Measurements from ENCODE around the gene KRTAP10-1.
A peak's percentile ranks its signal among the peaks of the same experiment; 100 is the strongest.

KRTAP10-1 gene

GRCh38 chr21:44511219-44511937, 28.6 kb downstream of the KRTAP10-1 start:
- peaks cover 19% of the 10 kb centered on the region for H3K36me3 ChIP-seq (ENCODE audit: control insufficient read depth, insufficient read depth, low read length)
- no peaks in the 10 kb centered on the region for H3K27me3 ChIP-seq (ENCODE audit: control insufficient read depth, insufficient read depth, low read length)
- no peak overlapping the region for H3K27ac ChIP-seq (ENCODE audit: low read depth, low read length)
- peak overlapping the region; percentile 50; the same call in 1 of the 2 replicates for H3K4me3 ChIP-seq (ENCODE audit: low read depth, low read length)
- H3K4me1 ChIP-seq (ENCODE audit: control insufficient read depth, insufficient read depth, low read length), result peaks cover 7% of the 10 kb centered on the region
- no peak overlapping the region for H3K9ac ChIP-seq (ENCODE audit: low read length)
- H3K9me3 ChIP-seq (ENCODE audit: control insufficient read depth, insufficient read depth, low read depth, low read length), result no peaks in the 10 kb centered on the region

GRCh38 chr21:44510508-44511218, 29.3 kb downstream of the KRTAP10-1 start:
- H3K27ac ChIP-seq (ENCODE audit: low read depth, low read length), result no peak overlapping the region
- peak overlapping the region; percentile 50 for H3K4me3 ChIP-seq (ENCODE audit: low read depth, low read length)
- H3K27me3 ChIP-seq (ENCODE audit: control insufficient read depth, insufficient read depth, low read length), result no peaks in the 10 kb centered on the region
- H3K9ac ChIP-seq (ENCODE audit: low read length), result no peak overlapping the region
- H3K9me3 ChIP-seq (ENCODE audit: control insufficient read depth, insufficient read depth, low read depth, low read length), result no peaks in the 10 kb centered on the region
- H3K36me3 ChIP-seq (ENCODE audit: control insufficient read depth, insufficient read depth, low read length), result peaks cover 19% of the 10 kb centered on the region
- H3K4me1 ChIP-seq (ENCODE audit: control insufficient read depth, insufficient read depth, low read length), result peaks cover 11% of the 10 kb centered on the region

GRCh38 chr21:44510109-44510507, 29.9 kb downstream of the KRTAP10-1 start:
- Histone ChIP-seq H3K9me3 (ENCODE audit: control insufficient read depth, insufficient read depth, low read depth, low read length) (no peaks in the 10 kb centered on the region), H3K4me3 (ENCODE audit: low read depth, low read length) (peak overlapping the region; percentile 50; the same call in 1 of the 2 replicates), H3K36me3 (ENCODE audit: control insufficient read depth, insufficient read depth, low read length) (peaks cover 19% of the 10 kb centered on the region), H3K27me3 (ENCODE audit: control insufficient read depth, insufficient read depth, low read length) (no peaks in the 10 kb centered on the region), H3K27ac (ENCODE audit: low read depth, low read length) (no peak overlapping the region), H3K9ac (ENCODE audit: low read length) (no peak overlapping the region), H3K4me1 (ENCODE audit: control insufficient read depth, insufficient read depth, low read length) (peaks cover 11% of the 10 kb centered on the region)

- Histone ChIP-seq H3K36me3 (ENCODE audit: control insufficient read depth, insufficient read depth, low read length) (peaks cover 19% of the 10 kb centered on the region), H3K27me3 (ENCODE audit: control insufficient read depth, insufficient read depth, low read length) (no peaks in the 10 kb centered on the region), H3K4me1 (ENCODE audit: control insufficient read depth, insufficient read depth, low read length) (peaks cover 11% of the 10 kb centered on the region), H3K4me3 (ENCODE audit: low read depth, low read length) (no peak overlapping the region), H3K27ac (ENCODE audit: low read depth, low read length) (no peak overlapping the region), H3K9ac (ENCODE audit: low read length) (no peak overlapping the region), H3K9me3 (ENCODE audit: control insufficient read depth, insufficient read depth, low read depth, low read length) (no peaks in the 10 kb centered on the region)
These were observed 30.5 kb downstream of the KRTAP10-1 start for GRCh38 chr21:44509539-44509938.

- Histone ChIP-seq H3K9me3 (ENCODE audit: control insufficient read depth, insufficient read depth, low read depth, low read length) (no peaks in the 10 kb centered on the region), H3K27ac (ENCODE audit: low read depth, low read length) (no peak overlapping the region), H3K27me3 (ENCODE audit: control insufficient read depth, insufficient read depth, low read length) (no peaks in the 10 kb centered on the region), H3K4me3 (ENCODE audit: low read depth, low read length) (no peak overlapping the region), H3K36me3 (ENCODE audit: control insufficient read depth, insufficient read depth, low read length) (peaks cover 19% of the 10 kb centered on the region), H3K4me1 (ENCODE audit: control insufficient read depth, insufficient read depth, low read length) (peaks cover 11% of the 10 kb centered on the region), H3K9ac (ENCODE audit: low read length) (no peak overlapping the region)
These were observed 31.1 kb downstream of the KRTAP10-1 start for GRCh38 chr21:44508711-44509445.

GRCh38 chr21:44508426-44508710, 31.6 kb downstream of the KRTAP10-1 start:
- H3K27me3 ChIP-seq (ENCODE audit: control insufficient read depth, insufficient read depth, low read length), result no peaks in the 10 kb centered on the region
- H3K27ac ChIP-seq (ENCODE audit: low read depth, low read length), result no peak overlapping the region
- no peak overlapping the region for H3K9ac ChIP-seq (ENCODE audit: low read length)
- peaks cover 11% of the 10 kb centered on the region for H3K4me1 ChIP-seq (ENCODE audit: control insufficient read depth, insufficient read depth, low read length)
- peaks cover 19% of the 10 kb centered on the region for H3K36me3 ChIP-seq (ENCODE audit: control insufficient read depth, insufficient read depth, low read length)
- H3K4me3 ChIP-seq (ENCODE audit: low read depth, low read length), result no peak overlapping the region
- H3K9me3 ChIP-seq (ENCODE audit: control insufficient read depth, insufficient read depth, low read depth, low read length), result no peaks in the 10 kb centered on the region

- Histone ChIP-seq H3K9me3 (ENCODE audit: control insufficient read depth, insufficient read depth, low read depth, low read length) (no peaks in the 10 kb centered on the region), H3K4me1 (ENCODE audit: control insufficient read depth, insufficient read depth, low read length) (peaks cover 11% of the 10 kb centered on the region), H3K27me3 (ENCODE audit: control insufficient read depth, insufficient read depth, low read length) (no peaks in the 10 kb centered on the region), H3K9ac (ENCODE audit: low read length) (no peak overlapping the region), H3K4me3 (ENCODE audit: low read depth, low read length) (no peak overlapping the region), H3K27ac (ENCODE audit: low read depth, low read length) (no peak overlapping the region), H3K36me3 (ENCODE audit: control insufficient read depth, insufficient read depth, low read length) (peaks cover 19% of the 10 kb centered on the region)
These were observed 32.1 kb downstream of the KRTAP10-1 start for GRCh38 chr21:44507673-44508425.

- peaks cover 19% of the 10 kb centered on the region for H3K36me3 ChIP-seq (ENCODE audit: control insufficient read depth, insufficient read depth, low read length)
- no peaks in the 10 kb centered on the region for H3K9me3 ChIP-seq (ENCODE audit: control insufficient read depth, insufficient read depth, low read depth, low read length)
- no peak overlapping the region for H3K4me3 ChIP-seq (ENCODE audit: low read depth, low read length)
- no peak overlapping the region for H3K27ac ChIP-seq (ENCODE audit: low read depth, low read length)
- no peak overlapping the region for H3K9ac ChIP-seq (ENCODE audit: low read length)
- H3K27me3 ChIP-seq (ENCODE audit: control insufficient read depth, insufficient read depth, low read length), result no peaks in the 10 kb centered on the region
- H3K4me1 ChIP-seq (ENCODE audit: control insufficient read depth, insufficient read depth, low read length), result peaks cover 11% of the 10 kb centered on the region
These were observed 33.4 kb downstream of the KRTAP10-1 start for GRCh38 chr21:44506279-44507255.

- Histone ChIP-seq H3K4me1 (ENCODE audit: control insufficient read depth, insufficient read depth, low read length) (peaks cover 8% of the 10 kb centered on the region), H3K36me3 (ENCODE audit: control insufficient read depth, insufficient read depth, low read length) (peaks cover 13% of the 10 kb centered on the region; the same call in 1 of the 2 replicates), H3K27ac (ENCODE audit: low read depth, low read length) (no peak overlapping the region), H3K4me3 (ENCODE audit: low read depth, low read length) (no peak overlapping the region), H3K9me3 (ENCODE audit: control insufficient read depth, insufficient read depth, low read depth, low read length) (no peaks in the 10 kb centered on the region), H3K27me3 (ENCODE audit: control insufficient read depth, insufficient read depth, low read length) (no peaks in the 10 kb centered on the region), H3K9ac (ENCODE audit: low read length) (no peak overlapping the region)
These were observed 34.2 kb downstream of the KRTAP10-1 start for GRCh38 chr21:44505673-44506278.

All from HUES6 (cell line).